Activated CD8-positive, alpha-beta T cell treated with anti-CD3 and anti-CD28 coated beads, Interleukin-2, amount 10 ng/mL, durations not matched to agents 7 days and 5 days (primary cell): ENCODE results near the gene FAM83G. TPM values are rescaled to one million over a fixed set of nuclear protein-coding genes. Genes with fewer than 3 reads are reported as not detected.
A peak's percentile ranks its signal among the peaks of the same experiment; 100 is the strongest.

Source experiments
- ATAC-seq: fragments of 150-1000 bp; cut with Tn5 transposase; one replicate; pipeline ENCODE4 v1.10.0; 2021; ENCODE audit warnings: moderate library complexity
- CTCF ChIA-PET: fragments of 350-600 bp; sonication (Branson Sonifier 250); formaldehyde crosslinking; loops from one replicate; lab custom pipeline; 2021; ENCODE audit warnings: antibody characterized with exemption; lab: Charles Lee
- POLR2A ChIA-PET: fragments of 350-600 bp; sonication (Branson Sonifier 250); formaldehyde crosslinking; loops from one replicate; lab custom pipeline; 2021; ENCODE audit warnings: antibody characterized with exemption; lab: Charles Lee
- DNase-seq: peaks from one replicate; pipeline ENCODE4 v3.0.0-alpha.2; 2020
- H3K27ac Mint-ChIP-seq: one replicate; pipeline ENCODE4 v1.8.0; 2021; ENCODE audit warnings: mild to moderate bottlenecking, mixed read lengths
- H3K27me3 Mint-ChIP-seq: one replicate; pipeline ENCODE4 v1.8.0; 2021; ENCODE audit warnings: low read depth, mixed read lengths
- H3K36me3 Mint-ChIP-seq: one replicate; pipeline ENCODE4 v1.8.0; 2021; ENCODE audit warnings: low read depth, mixed read lengths
- H3K4me1 Mint-ChIP-seq: one replicate; pipeline ENCODE4 v1.8.0; 2021; ENCODE audit warnings: low read depth, mixed read lengths
- H3K4me3 Mint-ChIP-seq: one replicate; pipeline ENCODE4 v1.8.0; 2021; ENCODE audit warnings: mild to moderate bottlenecking, mixed read lengths
- H3K9me3 Mint-ChIP-seq: one replicate; pipeline ENCODE4 v1.8.0; 2022; ENCODE audit warnings: mixed read lengths; ENCODE audit not compliant: insufficient read depth
- total RNA-seq, 2 experiments: library from RNA; stranded (reverse); gene quantifications; one replicate each; pipeline ENCODE4 v1.2.3, GENCODE V29; 2021

FAM83G gene
- total RNA-seq, 2 experiments from 2014 or later = 4.0 to 4.5 TPM

DNA sequence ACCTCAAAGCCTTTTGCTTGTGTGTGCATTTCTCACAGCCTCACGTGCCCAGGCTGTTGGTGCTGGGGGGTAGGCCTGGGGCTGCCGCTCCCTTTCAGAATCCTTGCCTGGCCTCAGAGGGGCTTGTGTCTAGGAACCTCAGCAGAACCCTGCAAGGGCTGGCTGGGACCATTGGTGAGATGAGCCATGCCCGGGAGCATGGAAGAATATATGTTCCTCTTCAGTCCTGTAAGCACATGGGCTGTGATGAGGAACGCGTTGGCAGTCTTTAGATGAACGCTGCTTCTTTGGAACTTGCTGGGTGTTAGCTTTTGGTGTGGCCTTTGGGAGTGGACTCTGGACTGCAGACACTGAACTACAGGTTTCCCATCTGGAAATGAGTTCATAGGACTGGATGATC lies 84.6 kb downstream of the FAM83G start:
- DNase-seq (no peak), ATAC-seq (no peak)
- no peak overlapping the region for H3K4me3 Mint-ChIP-seq
- ChIA-PET CTCF (no interaction called here), POLR2A (no interaction called here)
- no peaks in the 10 kb centered on the region for H3K9me3 Mint-ChIP-seq
- H3K36me3 Mint-ChIP-seq = peaks cover 51% of the 10 kb centered on the region
- H3K27ac Mint-ChIP-seq = peak overlapping the region; percentile 11
- no peaks in the 10 kb centered on the region for H3K27me3 Mint-ChIP-seq
- H3K4me1 Mint-ChIP-seq = peaks cover 43% of the 10 kb centered on the region

Other genes starting within 250 kb of the FAM83G start
- 10 to 100 TPM; 21.6 to 29.9 TPM for gene TVP23B, start 223.6 kb downstream of the FAM83G start, total RNA-seq
- 10 to 100 TPM; 57.3 to 57.8 TPM for gene PRPSAP2, start 146.6 kb downstream of the FAM83G start, total RNA-seq
- gene SLC5A10, start 52.6 kb downstream of the FAM83G start, total RNA-seq = not detected
- 10 to 100 TPM; 25.9 to 26.3 TPM for gene GRAP, start 42.2 kb upstream of the FAM83G start, total RNA-seq
- gene GRAPL, start 122.8 kb upstream of the FAM83G start, total RNA-seq = 10 to 100 TPM; 13.6 to 16.8 TPM
- 1 to 10 TPM; 2.8 to 3.1 TPM for gene EPN2, start 232.6 kb upstream of the FAM83G start, total RNA-seq